HCT116 (cell line): Measurements from ENCODE around the gene SLC24A2.

Experiments used
- EZH2phosphoT487 ChIP-seq: fragments of 200-600 bp; IDR thresholded peaks from 2 replicates; pipeline ENCODE4 v1.6.1; 2018; ENCODE audit warnings: antibody characterized with exemption, borderline replicate concordance
- POLR2A ChIP-seq: IDR thresholded peaks from 2 replicates; pipeline ENCODE4 v1.7.0; 2011; ENCODE audit warnings: borderline replicate concordance; ENCODE audit not compliant: insufficient read depth, insufficient read length; ENCODE audit errors: extremely low read depth
- REST ChIP-seq: IDR thresholded peaks from 2 replicates; pipeline ENCODE4 v1.6.1; 2012; ENCODE audit warnings: low read depth

GRCh38 chr9:19807182-19807892 is 18.5 kb upstream of the SLC24A2 start:
- TF ChIP-seq POLR2A: no peak
- TF ChIP-seq EZH2phosphoT487: no peak
- TF ChIP-seq REST: no peak
